K562 (cell line): Measurements from ENCODE around the gene AGPAT4. TPM values are rescaled to one million over a fixed set of nuclear protein-coding genes. Genes with fewer than 3 reads are reported as not detected.

Experiments used
- PCBP1 ChIP-seq: fragments of 200-400 bp; formaldehyde crosslinking; IDR thresholded peaks from 2 replicates; pipeline ENCODE4 v1.6.1; 2018; ENCODE audit warnings: mild to moderate bottlenecking, low read depth, low read length; ENCODE audit not compliant: poor library complexity, severe bottlenecking
- RREB1 ChIP-seq: fragments of 250-450 bp; sonication (Bioruptor Pico); IDR thresholded peaks from 2 replicates; pipeline ENCODE4 v1.4.0; 2020
- SOX6 ChIP-seq: fragments of 450-650 bp; IDR thresholded peaks from 2 replicates; pipeline ENCODE4 v1.6.1; 2014; ENCODE audit warnings: mild to moderate bottlenecking
- ZBTB7A ChIP-seq: IDR thresholded peaks from 2 replicates; pipeline ENCODE4 v1.6.1; 2011; ENCODE audit warnings: low read depth, mild to moderate bottlenecking, low read length, moderate library complexity, borderline replicate concordance; ENCODE audit not compliant: control insufficient read depth
- ZKSCAN1 ChIP-seq: fragments of 150-350 bp; IDR thresholded peaks from 2 replicates; pipeline ENCODE4 v1.6.1; 2016; ENCODE audit warnings: low read depth, low read length
- ZNF780A ChIP-seq: fragments of 250-450 bp; sonication (Bioruptor Pico); IDR thresholded peaks from 2 replicates; pipeline ENCODE4 v1.5.0; 2021; ENCODE audit warnings: mild to moderate bottlenecking
- polyA plus RNA-seq, 8 experiments: library from polyadenylated mRNA; depleted of rRNA in 4 of 8; stranded (reverse) in 5 of 8; unstranded in 3 of 8; fragments of >200 nt; fragmentation: Nextera tagmentation in 2 of 8; fragmentation: Illumina TruSeq in 1 of 8; extraction: Ambion mirVana in 2 of 8; extraction: Trizol in 1 of 8; gene quantifications; 2 replicates each; pipeline versions ENCODE4 v1.2.1 to v1.2.3, GENCODE V29; 2011 to 2014; ENCODE audit warnings: inconsistent platforms in 1 of 8, missing spikeins in 1 of 8
- total RNA-seq, 7 experiments: library from RNA; depleted of rRNA in 6 of 7; stranded (reverse); fragments of >200 nt in 6 of 7; fragmentation: Illumina TruSeq in 2 of 7; extraction: Trizol in 2 of 7; gene quantifications; 2 replicates each; pipeline versions ENCODE4 v1.2.1 to v1.2.3, GENCODE V29; 2011 to 2021; ENCODE audit warnings: low replicate concordance in 1 of 7

The AGPAT4 gene
- total and polyA plus RNA-seq, 9 of the 15 experiments (the other 6 are each of a cell fraction or from before 2014, with no cell fraction given) = 2.2 to 15.0 (median 5.7) TPM

GRCh38 chr6:161082215-161082614 is 191.6 kb downstream of the AGPAT4 start (continued):
- TF ChIP-seq RREB1 (CRISPR knock-in tag) = no peak
- TF ChIP-seq SOX6 = no peak
- no peak for TF ChIP-seq ZKSCAN1
- TF ChIP-seq ZNF780A = no peak
- no peak for TF ChIP-seq ZBTB7A
- no peak for TF ChIP-seq PCBP1
